Activated CD4-positive, alpha-beta memory T cell treated with anti-CD3 and anti-CD28 coated beads for 36 hours (primary cell): Measurements from ENCODE around the gene SAGE1. TPM values are rescaled to one million over a fixed set of nuclear protein-coding genes. Genes with fewer than 3 reads are reported as not detected.
"Not testable (repeated sequence)": the region's sequence is repeated elsewhere in the genome, so short reads cannot be mapped to it uniquely, and the experiment has no call there.

Experiments
- CTCF ChIA-PET: fragments of 350-600 bp; sonication (Branson Sonifier 250); formaldehyde crosslinking; loops from one replicate; lab custom pipeline; 2021; ENCODE audit warnings: antibody characterized with exemption, inconsistent platforms; lab: Charles Lee
- POLR2A ChIA-PET: fragments of 350-600 bp; sonication (Branson Sonifier 250); formaldehyde crosslinking; loops from one replicate; lab custom pipeline; 2021; ENCODE audit warnings: antibody characterized with exemption; lab: Charles Lee
- DNase-seq: peaks from one replicate; pipeline ENCODE4 v3.0.0-alpha.2; 2020
- H3K27ac Mint-ChIP-seq: one replicate; pipeline ENCODE4 v1.8.0; 2021; ENCODE audit warnings: mixed read lengths
- H3K27me3 Mint-ChIP-seq: one replicate; pipeline ENCODE4 v1.8.0; 2021; ENCODE audit warnings: mixed read lengths
- H3K36me3 Mint-ChIP-seq: one replicate; pipeline ENCODE4 v1.8.0; 2021; ENCODE audit warnings: mixed read lengths
- H3K4me1 Mint-ChIP-seq: one replicate; pipeline ENCODE4 v1.8.0; 2021; ENCODE audit warnings: low read depth, mixed read lengths
- H3K4me3 Mint-ChIP-seq: one replicate; pipeline ENCODE4 v1.8.0; 2021; ENCODE audit warnings: mild to moderate bottlenecking, mixed read lengths
- H3K9me3 Mint-ChIP-seq: one replicate; pipeline ENCODE4 v1.8.0; 2021; ENCODE audit warnings: mixed read lengths
- intact Hi-C: fragments of 100-400 bp; cut with micrococcal nuclease; formaldehyde crosslinking; loops from one replicate; pipeline ENCODE4 v1.15.1; 2023
- total RNA-seq, 2 experiments: library from RNA; stranded (reverse); gene quantifications; one replicate each; pipeline ENCODE4 v1.2.3, GENCODE V29; 2021

Gene SAGE1, protein sequence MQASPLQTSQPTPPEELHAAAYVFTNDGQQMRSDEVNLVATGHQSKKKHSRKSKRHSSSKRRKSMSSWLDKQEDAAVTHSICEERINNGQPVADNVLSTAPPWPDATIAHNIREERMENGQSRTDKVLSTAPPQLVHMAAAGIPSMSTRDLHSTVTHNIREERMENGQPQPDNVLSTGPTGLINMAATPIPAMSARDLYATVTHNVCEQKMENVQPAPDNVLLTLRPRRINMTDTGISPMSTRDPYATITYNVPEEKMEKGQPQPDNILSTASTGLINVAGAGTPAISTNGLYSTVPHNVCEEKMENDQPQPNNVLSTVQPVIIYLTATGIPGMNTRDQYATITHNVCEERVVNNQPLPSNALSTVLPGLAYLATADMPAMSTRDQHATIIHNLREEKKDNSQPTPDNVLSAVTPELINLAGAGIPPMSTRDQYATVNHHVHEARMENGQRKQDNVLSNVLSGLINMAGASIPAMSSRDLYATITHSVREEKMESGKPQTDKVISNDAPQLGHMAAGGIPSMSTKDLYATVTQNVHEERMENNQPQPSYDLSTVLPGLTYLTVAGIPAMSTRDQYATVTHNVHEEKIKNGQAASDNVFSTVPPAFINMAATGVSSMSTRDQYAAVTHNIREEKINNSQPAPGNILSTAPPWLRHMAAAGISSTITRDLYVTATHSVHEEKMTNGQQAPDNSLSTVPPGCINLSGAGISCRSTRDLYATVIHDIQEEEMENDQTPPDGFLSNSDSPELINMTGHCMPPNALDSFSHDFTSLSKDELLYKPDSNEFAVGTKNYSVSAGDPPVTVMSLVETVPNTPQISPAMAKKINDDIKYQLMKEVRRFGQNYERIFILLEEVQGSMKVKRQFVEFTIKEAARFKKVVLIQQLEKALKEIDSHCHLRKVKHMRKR
- total RNA-seq = not detected

DNA sequence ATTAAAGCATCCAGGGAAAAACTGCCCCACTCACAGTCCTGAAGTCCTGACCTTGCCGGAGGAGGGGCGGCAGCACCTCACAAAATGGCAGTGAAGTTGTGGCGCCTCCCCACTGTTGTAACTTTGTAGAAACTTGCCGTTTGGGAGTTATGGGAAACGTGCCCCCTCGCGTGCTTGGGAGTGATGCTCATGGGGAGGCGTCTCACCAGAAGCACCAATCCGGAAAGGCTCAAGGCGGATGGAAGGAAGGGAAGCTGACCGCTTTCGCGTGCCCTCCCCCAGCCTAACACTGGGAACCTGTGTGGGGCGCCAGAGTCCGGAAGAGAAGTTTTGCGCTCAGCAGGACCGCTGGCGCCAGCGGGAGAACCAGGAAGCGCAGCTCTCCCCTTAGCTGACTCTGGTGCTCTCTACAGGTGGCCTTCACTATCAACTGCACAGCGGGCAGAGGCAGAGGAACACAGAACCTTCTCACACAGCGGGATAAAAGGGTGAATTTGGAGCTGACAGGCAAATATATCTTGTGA is at the start of gene SAGE1, which contains the start of gene CT45A10:
TSS of gene SAGE1 (plus strand) at position 423 of the 524 bp plus-strand sequence. CDS start 2,527 bp downstream, outside the sequence.
TSS of gene CT45A10 (minus strand) at position 151 of the 524 bp plus-strand sequence. CDS start 8,100 bp downstream, outside the sequence.
- H3K4me1 Mint-ChIP-seq = no peaks in the 10 kb centered on the region
- ChIA-PET CTCF (no interaction called here), POLR2A (no interaction called here)
- no peak within 1 kb of the TSS for H3K27ac Mint-ChIP-seq
- H3K36me3 Mint-ChIP-seq = no peaks in the 10 kb centered on the region
- DNase-seq = no peak
- no peaks in the 10 kb centered on the region for H3K27me3 Mint-ChIP-seq
- no peak within 1 kb of the TSS for H3K4me3 Mint-ChIP-seq
- intact Hi-C loops = no loop called here
- no peaks in the 10 kb centered on the region for H3K9me3 Mint-ChIP-seq

DNA sequence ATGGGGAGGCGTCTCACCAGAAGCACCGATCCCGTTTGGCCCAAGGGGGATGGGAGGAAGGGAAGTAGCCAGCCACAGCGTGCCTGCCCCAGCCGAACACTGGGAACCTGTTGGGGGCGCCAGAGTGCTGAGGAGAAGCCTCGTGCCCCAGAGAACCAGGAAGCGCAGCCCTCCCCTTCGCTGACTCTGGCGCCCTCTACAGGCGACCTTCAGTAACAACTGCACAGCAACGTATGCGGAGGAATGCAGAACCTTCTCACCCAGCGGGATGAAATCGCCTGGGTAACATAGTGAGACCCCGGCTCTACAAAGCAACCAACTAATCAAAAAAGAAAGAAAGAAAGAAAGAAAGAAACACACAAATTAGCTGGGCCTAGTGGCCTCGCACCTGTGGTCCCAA is 39.1 kb upstream of the SAGE1 start, which contains the start of gene CT45A8:
TSS of gene CT45A8 (minus strand) at position 101 of the 400 bp plus-strand sequence. CDS start 3,755 bp downstream, outside the sequence.
- CTCF ChIA-PET, H3K9me3 Mint-ChIP-seq, H3K27me3 Mint-ChIP-seq, POLR2A ChIA-PET, DNase-seq, H3K27ac Mint-ChIP-seq, H3K36me3 Mint-ChIP-seq, intact Hi-C loops, H3K4me3 Mint-ChIP-seq, H3K4me1 Mint-ChIP-seq: not testable (repeated sequence)

DNA sequence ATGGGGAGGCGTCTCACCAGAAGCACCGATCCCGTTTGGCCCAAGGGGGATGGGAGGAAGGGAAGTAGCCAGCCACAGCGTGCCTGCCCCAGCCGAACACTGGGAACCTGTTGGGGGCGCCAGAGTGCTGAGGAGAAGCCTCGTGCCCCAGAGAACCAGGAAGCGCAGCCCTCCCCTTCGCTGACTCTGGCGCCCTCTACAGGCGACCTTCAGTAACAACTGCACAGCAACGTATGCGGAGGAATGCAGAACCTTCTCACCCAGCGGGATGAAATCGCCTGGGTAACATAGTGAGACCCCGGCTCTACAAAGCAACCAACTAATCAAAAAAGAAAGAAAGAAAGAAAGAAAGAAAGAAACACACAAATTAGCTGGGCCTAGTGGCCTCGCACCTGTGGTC is 21.8 kb upstream of the SAGE1 start, which contains the start of gene CT45A9:
TSS of gene CT45A9 (minus strand) at position 101 of the 400 bp plus-strand sequence. CDS start 3,751 bp downstream, outside the sequence.
- H3K36me3 Mint-ChIP-seq, DNase-seq, intact Hi-C loops, H3K27me3 Mint-ChIP-seq, H3K9me3 Mint-ChIP-seq, CTCF ChIA-PET, H3K4me1 Mint-ChIP-seq, H3K27ac Mint-ChIP-seq, H3K4me3 Mint-ChIP-seq, POLR2A ChIA-PET: not testable (repeated sequence)

DNA sequence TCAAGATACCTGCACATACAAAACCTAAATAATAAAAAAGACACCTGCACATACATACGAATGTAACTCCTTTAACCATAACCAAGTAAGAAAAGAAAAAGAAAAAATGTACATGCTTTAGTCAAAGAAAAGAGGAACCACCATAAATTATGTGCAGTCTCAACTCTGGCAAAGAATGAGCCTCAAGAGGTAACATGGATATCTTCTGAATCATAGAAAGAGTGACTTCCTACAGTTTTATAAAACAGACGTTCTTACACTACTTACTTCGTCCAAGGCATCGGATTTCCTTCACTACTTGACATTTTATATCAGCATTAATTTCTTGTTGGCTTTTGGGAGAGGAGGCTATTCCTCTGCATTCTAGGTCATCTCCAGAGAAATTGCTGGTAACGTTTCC is 10.8 kb upstream of the SAGE1 start:
- POLR2A ChIA-PET, H3K4me3 Mint-ChIP-seq, H3K36me3 Mint-ChIP-seq, H3K9me3 Mint-ChIP-seq, intact Hi-C loops, CTCF ChIA-PET, H3K27ac Mint-ChIP-seq, DNase-seq, H3K4me1 Mint-ChIP-seq, H3K27me3 Mint-ChIP-seq: not testable (repeated sequence)

DNA sequence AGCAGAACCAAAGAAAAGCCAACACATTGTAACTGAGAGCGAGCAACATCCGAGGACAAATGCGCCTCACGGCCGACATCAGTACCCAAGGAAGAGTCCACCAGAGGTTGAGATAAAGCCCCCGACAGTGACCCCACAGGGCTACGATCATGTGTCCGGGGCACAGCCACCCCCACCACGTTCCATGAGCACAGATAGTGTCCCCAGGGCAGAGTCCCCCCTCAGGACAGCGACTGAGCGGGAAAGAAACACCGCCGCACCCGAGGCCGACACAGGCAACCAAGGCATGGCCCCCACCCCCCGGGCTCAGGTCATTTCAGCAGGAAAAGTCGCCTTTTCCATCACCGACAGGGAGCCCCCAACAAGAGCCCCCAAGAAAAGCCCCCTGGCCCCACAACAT is 5.3 kb upstream of the SAGE1 start:
- CTCF ChIA-PET, DNase-seq, POLR2A ChIA-PET, H3K9me3 Mint-ChIP-seq, H3K36me3 Mint-ChIP-seq, intact Hi-C loops, H3K4me3 Mint-ChIP-seq, H3K27ac Mint-ChIP-seq, H3K4me1 Mint-ChIP-seq, H3K27me3 Mint-ChIP-seq: not testable (repeated sequence)

DNA sequence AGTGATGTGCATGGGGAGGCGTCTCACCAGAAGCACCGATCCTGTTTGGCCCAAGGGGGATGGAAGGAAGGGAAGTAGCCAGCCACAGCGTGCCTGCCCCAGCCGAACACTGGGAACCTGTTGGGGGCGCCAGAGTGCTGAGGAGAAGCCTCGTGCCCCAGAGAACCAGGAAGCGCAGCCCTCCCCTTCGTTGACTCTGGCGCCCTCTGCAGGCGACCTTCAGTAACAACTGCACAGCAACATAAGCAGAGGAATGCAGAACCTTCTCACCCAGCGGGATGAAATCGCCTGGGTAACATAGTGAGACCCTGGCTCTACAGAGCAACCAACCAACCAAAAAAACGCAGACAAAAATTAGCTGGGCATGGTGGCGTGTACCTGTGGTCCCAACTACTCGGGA is 4.5 kb upstream of the SAGE1 start:
- CTCF ChIA-PET, intact Hi-C loops, H3K4me1 Mint-ChIP-seq, H3K27me3 Mint-ChIP-seq, H3K36me3 Mint-ChIP-seq, H3K27ac Mint-ChIP-seq, H3K9me3 Mint-ChIP-seq, POLR2A ChIA-PET, H3K4me3 Mint-ChIP-seq: not testable (repeated sequence)
- DNase-seq = peak; percentile 60

DNA sequence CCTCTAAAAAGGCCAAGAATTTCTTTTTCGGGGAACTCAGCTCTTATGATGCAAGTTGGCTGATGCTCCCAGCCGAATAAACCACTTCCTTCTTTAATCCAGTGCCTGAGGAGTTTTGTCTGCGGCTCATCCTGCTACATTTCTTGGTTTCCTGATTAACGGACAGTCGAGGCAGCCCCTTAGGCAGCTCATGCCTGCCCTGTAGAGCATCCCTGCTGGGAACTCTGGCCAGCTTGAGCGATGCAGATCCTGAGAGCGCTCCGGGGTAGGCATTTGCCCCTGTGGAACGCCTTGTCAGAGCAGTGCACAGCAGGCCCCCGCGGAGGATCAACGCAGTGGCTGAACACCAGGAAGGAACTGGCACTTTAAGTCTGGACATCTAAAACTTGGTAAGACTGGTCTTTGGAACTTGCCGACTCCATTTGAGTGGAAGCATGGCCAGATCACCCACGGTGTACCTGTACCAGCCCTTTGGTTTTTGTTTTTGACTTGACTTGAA is 3.4 kb upstream of the SAGE1 start:
- no peak for DNase-seq
- Mint-ChIP-seq H3K4me1 (no peaks in the 10 kb centered on the region), H3K27me3 (no peaks in the 10 kb centered on the region), H3K36me3 (no peaks in the 10 kb centered on the region), H3K27ac (no peak overlapping the region), H3K9me3 (no peaks in the 10 kb centered on the region), H3K4me3 (no peak overlapping the region)
- POLR2A ChIA-PET = no interaction called here
- CTCF ChIA-PET = interaction anchor here (1.4 kb wide), 1 partner anchor 41 kb away, joined by 3 read pairs; no protein-coding TSS in a partner anchor
- intact Hi-C loops = no loop called here

DNA sequence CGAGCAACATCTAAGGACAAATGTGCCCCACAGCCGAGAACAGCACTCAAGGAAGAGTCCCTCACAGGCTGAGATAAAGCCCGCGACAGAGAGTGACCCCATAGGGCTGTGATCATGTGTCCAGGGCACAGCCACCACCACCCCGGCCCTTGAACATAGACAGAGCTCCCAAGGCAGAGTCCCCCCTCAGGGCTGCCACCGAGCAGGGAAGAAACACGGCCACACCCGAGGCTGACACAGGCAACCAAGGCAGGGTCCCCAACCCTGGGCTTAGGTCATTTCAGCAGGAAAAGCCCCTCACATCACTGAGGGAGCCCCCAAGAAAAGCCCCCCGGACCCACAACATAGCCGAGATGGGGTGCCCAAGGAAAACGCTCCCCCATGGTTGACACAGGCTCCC is 735 bp upstream of the SAGE1 start:
- no peak overlapping the region for H3K27ac Mint-ChIP-seq
- intact Hi-C loops = no loop called here
- H3K27me3 Mint-ChIP-seq = no peaks in the 10 kb centered on the region
- H3K9me3 Mint-ChIP-seq = no peaks in the 10 kb centered on the region
- H3K4me1 Mint-ChIP-seq = no peaks in the 10 kb centered on the region
- ChIA-PET POLR2A (no interaction called here), CTCF (no interaction called here)
- no peak for DNase-seq
- no peak overlapping the region for H3K4me3 Mint-ChIP-seq
- H3K36me3 Mint-ChIP-seq = no peaks in the 10 kb centered on the region

DNA sequence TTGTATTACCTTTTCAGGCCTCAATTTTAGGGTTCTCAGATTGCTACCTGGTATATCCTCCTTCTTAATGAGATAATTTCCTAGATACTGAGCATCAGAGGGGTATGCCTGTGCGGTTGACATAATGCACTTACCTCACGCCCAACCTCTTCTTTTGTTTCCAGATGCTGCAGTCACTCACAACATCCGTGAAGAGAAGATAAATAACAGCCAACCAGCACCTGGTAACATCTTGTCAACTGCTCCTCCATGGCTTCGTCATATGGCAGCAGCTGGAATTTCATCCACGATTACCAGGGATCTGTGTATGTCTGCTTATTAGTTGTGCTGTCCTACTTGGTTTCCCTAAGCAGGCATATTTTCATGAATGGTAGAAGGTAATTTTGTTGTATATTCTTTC is 16.7 kb downstream of the SAGE1 start:
- CTCF ChIA-PET = no interaction called here
- Mint-ChIP-seq H3K4me1 (no peaks in the 10 kb centered on the region), H3K9me3 (no peaks in the 10 kb centered on the region), H3K4me3 (no peak overlapping the region), H3K27ac (no peak overlapping the region), H3K27me3 (no peaks in the 10 kb centered on the region), H3K36me3 (no peaks in the 10 kb centered on the region)
- DNase-seq = no peak
- intact Hi-C loops = no loop called here
- POLR2A ChIA-PET = no interaction called here

DNA sequence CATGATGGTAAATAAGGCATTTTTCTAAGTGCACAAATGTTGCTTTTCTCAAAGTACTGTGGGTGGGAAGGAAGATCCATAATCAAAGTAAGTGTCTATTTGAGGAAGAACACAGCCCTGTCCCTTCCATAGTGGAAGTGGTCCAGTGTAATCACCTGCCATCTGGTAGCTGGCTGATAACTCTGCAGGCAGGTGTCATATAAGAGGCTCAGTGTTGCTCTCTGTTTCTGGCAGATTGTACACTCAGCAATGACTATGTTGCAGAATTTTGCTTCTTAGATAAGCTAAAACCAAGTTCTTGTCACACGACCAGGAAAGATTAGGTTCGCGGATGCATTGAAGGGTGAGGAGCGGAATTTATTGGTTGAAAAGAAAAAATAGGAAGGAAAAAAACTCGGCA is 20.9 kb downstream of the SAGE1 start:
- CTCF ChIA-PET = no interaction called here
- Mint-ChIP-seq H3K4me1 (no peaks in the 10 kb centered on the region), H3K27me3 (no peaks in the 10 kb centered on the region), H3K4me3 (no peak overlapping the region), H3K36me3 (no peaks in the 10 kb centered on the region), H3K9me3 (no peaks in the 10 kb centered on the region), H3K27ac (no peak overlapping the region)
- DNase-seq = no peak
- POLR2A ChIA-PET = no interaction called here
- intact Hi-C loops = no loop called here

DNA sequence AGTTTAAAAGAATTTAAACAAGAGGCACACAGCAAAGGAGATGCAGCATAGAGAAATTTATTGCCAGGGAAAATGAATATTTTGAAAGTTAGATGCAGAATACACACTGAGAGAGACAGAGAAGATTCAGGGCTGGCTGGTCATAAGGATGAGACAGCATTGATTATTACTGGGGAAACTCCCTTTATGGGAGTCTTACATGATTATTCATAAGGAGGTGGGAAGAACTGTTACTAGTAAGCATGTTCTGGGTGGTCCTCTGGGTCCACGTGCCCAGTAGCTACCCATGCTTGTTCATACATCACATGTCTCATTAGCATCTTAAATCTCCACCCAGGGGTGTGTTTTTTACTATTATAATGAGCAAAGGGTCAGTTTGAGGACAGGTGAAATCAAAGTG is 27.0 kb downstream of the SAGE1 start:
- H3K4me3 Mint-ChIP-seq, H3K36me3 Mint-ChIP-seq, POLR2A ChIA-PET, intact Hi-C loops, H3K27ac Mint-ChIP-seq, H3K27me3 Mint-ChIP-seq, H3K4me1 Mint-ChIP-seq, H3K9me3 Mint-ChIP-seq, DNase-seq: not testable (repeated sequence)
- CTCF ChIA-PET = interaction anchor here (2.8 kb wide), 1 partner anchor 11 kb away, joined by 10 read pairs; no protein-coding TSS in a partner anchor

DNA sequence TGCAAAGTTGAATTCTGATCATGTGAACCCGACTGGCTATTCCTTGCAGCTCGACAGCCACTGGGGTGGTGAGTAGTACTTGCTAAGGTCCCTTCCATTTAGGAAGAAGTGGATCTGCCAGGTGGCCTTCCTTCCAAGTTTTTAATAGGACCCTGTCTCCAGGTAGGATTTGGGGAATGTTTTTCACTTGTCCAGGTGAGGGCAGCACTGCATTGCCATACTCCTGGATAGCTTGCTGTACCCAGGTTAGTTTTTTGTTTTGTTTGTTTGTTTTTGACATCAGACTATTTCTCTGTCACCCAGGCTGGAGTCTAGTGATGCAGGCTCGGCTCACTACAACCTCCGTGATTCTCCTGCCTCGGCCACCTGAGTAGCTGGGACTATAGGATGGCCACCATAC is 29.8 kb downstream of the SAGE1 start:
- Mint-ChIP-seq H3K36me3 (no peaks in the 10 kb centered on the region), H3K27ac (no peak overlapping the region), H3K4me1 (no peaks in the 10 kb centered on the region), H3K4me3 (no peak overlapping the region), H3K9me3 (no peaks in the 10 kb centered on the region), H3K27me3 (no peaks in the 10 kb centered on the region)
- CTCF ChIA-PET = interaction anchor here (0.9 kb wide), 1 partner anchor 9 kb away, joined by 3 read pairs; no protein-coding TSS in a partner anchor
- POLR2A ChIA-PET = no interaction called here
- DNase-seq = no peak
- intact Hi-C loops = no loop called here
